Keratinocyte (primary cell): ENCODE results near the gene CLIC3. TPM values are rescaled to one million over a fixed set of nuclear protein-coding genes. Genes with fewer than 3 reads are reported as not detected.

Source experiments
- DNase-seq: peaks from one replicate; pipeline ENCODE4 v3.0.0-alpha.2; 2011; ENCODE audit warnings: low read depth, missing footprints, low spot score
- FAIRE-seq: peaks from 2 replicates; lab custom pipeline; 2011; peaks lifted over from hg19 to GRCh38; lab: Jason Lieb, UNC
- H2AFZ ChIP-seq: 2 replicates; pipeline ENCODE4 v1.6.0; 2012; ENCODE audit warnings: low read length, control low read depth, inconsistent platforms; ENCODE audit not compliant: control insufficient read depth
- H3K27ac ChIP-seq: 2 replicates; pipeline ENCODE4 v1.5.1; 2011; ENCODE audit warnings: low read length; ENCODE audit not compliant: control insufficient read depth, insufficient read depth
- H3K27me3 ChIP-seq: 3 replicates; pipeline ENCODE4 v1.6.0; 2011; ENCODE audit warnings: low read length; ENCODE audit not compliant: control insufficient read depth, insufficient read depth; ENCODE audit errors: extremely low read depth
- H3K36me3 ChIP-seq, 2 experiments: 2 replicates in 1 of 2; 3 replicates in 1 of 2; pipeline ENCODE4 v1.5.1; 2011; ENCODE audit warnings: low read length in 2 of 2, mild to moderate bottlenecking in 1 of 2; ENCODE audit not compliant: control insufficient read depth in 2 of 2, insufficient read depth in 2 of 2; ENCODE audit errors: extremely low read depth in 1 of 2
- H3K4me1 ChIP-seq: 3 replicates; pipeline ENCODE4 v1.5.1; 2011; ENCODE audit warnings: low read length; ENCODE audit not compliant: control insufficient read depth, insufficient read depth; ENCODE audit errors: extremely low read depth
- H3K4me2 ChIP-seq: 3 replicates; pipeline ENCODE4 v1.6.0; 2011; ENCODE audit warnings: low read depth, low read length; ENCODE audit not compliant: control insufficient read depth, insufficient read depth; ENCODE audit errors: extremely low read depth
- H3K4me3 ChIP-seq, 3 experiments: fragments of 200-600 bp in 1 of 3; sonication (generic) in 1 of 3; 2 replicates in 2 of 3; 3 replicates in 1 of 3; pipeline ENCODE4 v1.5.1; 2011 to 2016; ENCODE audit warnings: low read length in 3 of 3, mild to moderate bottlenecking in 3 of 3, control low read depth in 2 of 3, inconsistent platforms in 1 of 3, low read depth in 1 of 3, mixed read lengths in 1 of 3, mixed run types in 1 of 3, moderate library complexity in 1 of 3; ENCODE audit not compliant: control insufficient read depth in 2 of 3, insufficient read depth in 2 of 3; ENCODE audit errors: extremely low read depth in 1 of 3
- H3K79me2 ChIP-seq: 2 replicates; pipeline ENCODE4 v1.6.0; 2012; ENCODE audit warnings: low read length; ENCODE audit not compliant: control insufficient read depth, insufficient read depth
- H3K9ac ChIP-seq: 3 replicates; pipeline ENCODE4 v1.6.0; 2011; ENCODE audit warnings: low read length; ENCODE audit not compliant: control insufficient read depth, insufficient read depth; ENCODE audit errors: extremely low read depth
- H3K9me1 ChIP-seq: 3 replicates; pipeline ENCODE4 v1.6.0; 2011; ENCODE audit warnings: low read length; ENCODE audit not compliant: control insufficient read depth, insufficient read depth; ENCODE audit errors: extremely low read depth
- H3K9me3 ChIP-seq: 2 replicates; pipeline ENCODE4 v1.5.1; 2012; ENCODE audit warnings: low read depth, low read length; ENCODE audit not compliant: control insufficient read depth
- H4K20me1 ChIP-seq: 3 replicates; pipeline ENCODE4 v1.6.0; 2011; ENCODE audit warnings: low read length; ENCODE audit not compliant: control insufficient read depth, insufficient read depth; ENCODE audit errors: extremely low read depth
- CTCF ChIP-seq, 3 experiments: IDR thresholded peaks in 1 of 3; conservative IDR thresholded peaks in 1 of 3; optimal IDR thresholded peaks in 1 of 3; 2 replicates in 2 of 3; 3 replicates in 1 of 3; pipeline versions ENCODE3 to v1.5.1; 2011; ENCODE audit warnings: low read length in 3 of 3, mild to moderate bottlenecking in 3 of 3, moderate library complexity in 2 of 3, control low read depth in 1 of 3, inconsistent platforms in 1 of 3; ENCODE audit not compliant: insufficient read depth in 2 of 3; ENCODE audit errors: extremely low read depth in 1 of 3
- EZH2 ChIP-seq: IDR thresholded peaks from one replicate; pipeline ENCODE4 v1.6.1; 2012; ENCODE audit warnings: inconsistent platforms, mild to moderate bottlenecking, low read length, moderate library complexity
- dilution Hi-C: fragments of 300-500 bp; cut with MboI; formaldehyde crosslinking; loops from one replicate; pipeline ENCODE4 v1.7.0; 2020; ENCODE audit warnings: low sequenced_read_pairs; ENCODE audit not compliant: extremely low pct_ligation_motif_present
- polyA plus RNA-seq, 5 experiments: library from polyadenylated mRNA; depleted of rRNA in 3 of 5; stranded (reverse) in 3 of 5; stranded (forward) in 1 of 5; unstranded in 1 of 5; fragments of >200 nt; gene quantifications; 1 replicate in 1 of 5; 2 replicates in 3 of 5; 3 replicates in 1 of 5; pipeline versions ENCODE4 v1.2.1 to v1.2.3, GENCODE V29; 2011 to 2012; ENCODE audit warnings: missing spikeins in 2 of 5, low read depth in 1 of 5, low replicate concordance in 1 of 5

CLIC3 gene
- polyA plus RNA-seq, 1 donor (not counting 4 experiments of a cell fraction or from before 2014, with no cell fraction given) = 5.5 TPM

GRCh38 chr9:136977223-136977622 is 19.1 kb downstream of the CLIC3 start, which contains the start of gene PTGDS:
TSS of gene PTGDS (plus strand) at chr9:136977504. CDS start at chr9:136977579, 75 bp downstream.
- dilution Hi-C loops = no loop called here
- Histone ChIP-seq H3K27ac (no peak within 1 kb of the TSS), H3K4me2 (peak within 1 kb of the TSS; percentile 74), H3K9me3 (no peaks in the 10 kb centered on the region), H3K9ac (no peak within 1 kb of the TSS), H3K36me3 (no peaks in the 10 kb centered on the region), H3K4me1 (peaks cover 8% of the 10 kb centered on the region), H3K4me3 (peak within 1 kb of the TSS in 2 of 3 experiments; percentile 34 to 38), H4K20me1 (no peaks in the 10 kb centered on the region), H3K9me1 (no peaks in the 10 kb centered on the region), H3K79me2 (no peaks in the 10 kb centered on the region), H3K27me3 (no peaks in the 10 kb centered on the region), H2AFZ (peak within 1 kb of the TSS; percentile 26)
- FAIRE-seq = no peak
- DNase-seq = no peak
- TF ChIP-seq EZH2 (no peak), CTCF (optimal IDR thresholded peaks at IDR 0.05 in 1 of 3, IDR thresholded peaks at IDR 0.05 in 1 of 3, conservative IDR thresholded peaks at IDR 0.05 in 1 of 3; ENCODE audit: extremely low read depth in 1 of 3, insufficient read depth in 2 of 3, low read length in 3 of 3) (no peak)

GRCh38 chr9:136975644-136976043 is 20.7 kb downstream of the CLIC3 start:
- Histone ChIP-seq H3K9ac (no peak overlapping the region), H3K9me3 (no peaks in the 10 kb centered on the region), H3K27me3 (no peaks in the 10 kb centered on the region), H3K4me2 (no peak overlapping the region), H4K20me1 (no peaks in the 10 kb centered on the region), H2AFZ (no peak overlapping the region), H3K36me3 (no peaks in the 10 kb centered on the region), H3K79me2 (no peaks in the 10 kb centered on the region), H3K9me1 (no peaks in the 10 kb centered on the region), H3K27ac (no peak overlapping the region), H3K4me3 (no peak overlapping the region), H3K4me1 (peaks cover 8% of the 10 kb centered on the region)
- no peak for DNase-seq
- no peak for FAIRE-seq
- no peak for TF ChIP-seq EZH2
- TF ChIP-seq CTCF (optimal IDR thresholded peaks at IDR 0.05 in 1 of 3, IDR thresholded peaks at IDR 0.05 in 1 of 3, conservative IDR thresholded peaks at IDR 0.05 in 1 of 3; ENCODE audit: extremely low read depth in 1 of 3, insufficient read depth in 2 of 3, low read length in 3 of 3) = peak in 2 of 3 experiments; percentile 25
- dilution Hi-C loops = no loop called here
